ENCODE data around the gene PACRG. TPM values are rescaled to one million over a fixed set of nuclear protein-coding genes. Genes with fewer than 3 reads are reported as not detected.

Gene PACRG
- total RNA-seq, 2 donors from 2014 or later: 2.8 to 21.3 TPM

- H3K27me3 ChIP-seq: no peaks in the 10 kb centered on the region
- TF ChIP-seq, protein P1, sequence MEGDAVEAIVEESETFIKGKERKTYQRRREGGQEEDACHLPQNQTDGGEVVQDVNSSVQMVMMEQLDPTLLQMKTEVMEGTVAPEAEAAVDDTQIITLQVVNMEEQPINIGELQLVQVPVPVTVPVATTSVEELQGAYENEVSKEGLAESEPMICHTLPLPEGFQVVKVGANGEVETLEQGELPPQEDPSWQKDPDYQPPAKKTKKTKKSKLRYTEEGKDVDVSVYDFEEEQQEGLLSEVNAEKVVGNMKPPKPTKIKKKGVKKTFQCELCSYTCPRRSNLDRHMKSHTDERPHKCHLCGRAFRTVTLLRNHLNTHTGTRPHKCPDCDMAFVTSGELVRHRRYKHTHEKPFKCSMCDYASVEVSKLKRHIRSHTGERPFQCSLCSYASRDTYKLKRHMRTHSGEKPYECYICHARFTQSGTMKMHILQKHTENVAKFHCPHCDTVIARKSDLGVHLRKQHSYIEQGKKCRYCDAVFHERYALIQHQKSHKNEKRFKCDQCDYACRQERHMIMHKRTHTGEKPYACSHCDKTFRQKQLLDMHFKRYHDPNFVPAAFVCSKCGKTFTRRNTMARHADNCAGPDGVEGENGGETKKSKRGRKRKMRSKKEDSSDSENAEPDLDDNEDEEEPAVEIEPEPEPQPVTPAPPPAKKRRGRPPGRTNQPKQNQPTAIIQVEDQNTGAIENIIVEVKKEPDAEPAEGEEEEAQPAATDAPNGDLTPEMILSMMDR (IDR thresholded peaks at IDR 0.05): no peak
- H3K27ac ChIP-seq: no peak overlapping the region
- H3K36me3 ChIP-seq: no peaks in the 10 kb centered on the region
- DNase-seq (ENCODE audit: low spot score): no peak
- H3K4me3 ChIP-seq: no peak overlapping the region
- no peaks in the 10 kb centered on the region for H3K4me1 ChIP-seq
- no peaks in the 10 kb centered on the region for H3K9me3 ChIP-seq
Measured at GRCh38 chr6:163152701-163153100, 424.9 kb downstream of the PACRG start.

- Histone ChIP-seq H3K27ac (no peak overlapping the region), H3K4me1 (no peaks in the 10 kb centered on the region), H3K4me3 (no peak overlapping the region), H3K27me3 (no peaks in the 10 kb centered on the region), H3K9me3 (no peaks in the 10 kb centered on the region), H3K36me3 (no peaks in the 10 kb centered on the region)
- DNase-seq (ENCODE audit: low spot score): no peak
- TF ChIP-seq, protein P1 (IDR thresholded peaks at IDR 0.05): no peak
Measured at GRCh38 chr6:163159110-163159509, 431.3 kb downstream of the PACRG start.

GRCh38 chr6:163159689-163160088 is 431.9 kb downstream of the PACRG start:
- DNase-seq (ENCODE audit: low spot score): no peak
- Histone ChIP-seq H3K27me3 (no peaks in the 10 kb centered on the region), H3K36me3 (no peaks in the 10 kb centered on the region), H3K9me3 (no peaks in the 10 kb centered on the region), H3K4me3 (no peak overlapping the region), H3K4me1 (no peaks in the 10 kb centered on the region), H3K27ac (no peak overlapping the region)
- TF ChIP-seq, protein P1 (IDR thresholded peaks at IDR 0.05): no peak

- Histone ChIP-seq H3K9me3 (no peaks in the 10 kb centered on the region), H3K4me1 (no peaks in the 10 kb centered on the region), H3K36me3 (no peaks in the 10 kb centered on the region), H3K27ac (no peak overlapping the region), H3K27me3 (no peaks in the 10 kb centered on the region), H3K4me3 (no peak overlapping the region)
- TF ChIP-seq, protein P1 (IDR thresholded peaks at IDR 0.05): no peak
- no peak for DNase-seq (ENCODE audit: low spot score)
Measured at GRCh38 chr6:163162007-163162873, 434.5 kb downstream of the PACRG start.

GRCh38 chr6:163162874-163163213 is 435.1 kb downstream of the PACRG start:
- Histone ChIP-seq H3K27ac (no peak overlapping the region), H3K27me3 (no peaks in the 10 kb centered on the region), H3K4me3 (no peak overlapping the region), H3K36me3 (no peaks in the 10 kb centered on the region), H3K4me1 (no peaks in the 10 kb centered on the region), H3K9me3 (no peaks in the 10 kb centered on the region)
- TF ChIP-seq, protein P1 (IDR thresholded peaks at IDR 0.05): no peak
- DNase-seq (ENCODE audit: low spot score): no peak

All from right atrium auricular region (tissue), 2 donors.